Measurements from ENCODE around the gene TBC1D22A.

The TBC1D22A gene

GRCh38 chr22:47171441-47172221 lies 409.2 kb downstream of the TBC1D22A start:
- H3K9me3 ChIP-seq (ENCODE audit: severe bottlenecking), result no peaks in the 10 kb centered on the region

GRCh38 chr22:47172771-47173534 lies 410.5 kb downstream of the TBC1D22A start:
- no peaks in the 10 kb centered on the region for H3K27me3 ChIP-seq (ENCODE audit: insufficient read depth, low read depth, severe bottlenecking)
- DNase-seq, result peak; percentile 5
- no peaks in the 10 kb centered on the region for H3K9me3 ChIP-seq (ENCODE audit: severe bottlenecking)
- no peak overlapping the region for H3K4me3 ChIP-seq (ENCODE audit: low read depth, low read length)
- no peaks in the 10 kb centered on the region; the same call in 1 of the 2 replicates for H3K36me3 ChIP-seq
- no peak for TF ChIP-seq CTCF (IDR thresholded peaks at IDR 0.05; ENCODE audit: low read depth, low read length)
- no peak overlapping the region for H3K27ac ChIP-seq

More at GRCh38 chr22:47171441-47172221, 409.2 kb downstream of the TBC1D22A start:
- Histone ChIP-seq H3K27me3 (ENCODE audit: insufficient read depth, low read depth, severe bottlenecking) (no peaks in the 10 kb centered on the region), H3K4me3 (ENCODE audit: low read depth, low read length) (no peak overlapping the region), H3K36me3 (no peaks in the 10 kb centered on the region; the same call in 1 of the 2 replicates), H3K27ac (no peak overlapping the region)
- no peak for TF ChIP-seq CTCF (IDR thresholded peaks at IDR 0.05; ENCODE audit: low read depth, low read length)
- DNase-seq, result peak; percentile 4

- DNase-seq, result peak; percentile 2
- no peaks in the 10 kb centered on the region for H3K27me3 ChIP-seq (ENCODE audit: insufficient read depth, low read depth, severe bottlenecking)
- H3K27ac ChIP-seq, result no peak overlapping the region
- H3K36me3 ChIP-seq, result no peaks in the 10 kb centered on the region; the same call in 1 of the 2 replicates
- no peak for TF ChIP-seq CTCF (IDR thresholded peaks at IDR 0.05; ENCODE audit: low read depth, low read length)
- no peaks in the 10 kb centered on the region for H3K9me3 ChIP-seq (ENCODE audit: severe bottlenecking)
- no peak overlapping the region for H3K4me3 ChIP-seq (ENCODE audit: low read depth, low read length)
These were observed 411.1 kb downstream of the TBC1D22A start for GRCh38 chr22:47173535-47174021.

- DNase-seq, result peak; percentile 2
- Histone ChIP-seq H3K36me3 (no peaks in the 10 kb centered on the region; the same call in 1 of the 2 replicates), H3K27ac (no peak overlapping the region), H3K9me3 (ENCODE audit: severe bottlenecking) (no peaks in the 10 kb centered on the region), H3K4me3 (ENCODE audit: low read depth, low read length) (no peak overlapping the region), H3K27me3 (ENCODE audit: insufficient read depth, low read depth, severe bottlenecking) (no peaks in the 10 kb centered on the region)
- TF ChIP-seq CTCF (IDR thresholded peaks at IDR 0.05; ENCODE audit: low read depth, low read length), result no peak
These were observed 411.6 kb downstream of the TBC1D22A start for GRCh38 chr22:47174096-47174495.

- DNase-seq, result peak; percentile 2
- Histone ChIP-seq H3K9me3 (ENCODE audit: severe bottlenecking) (no peaks in the 10 kb centered on the region), H3K36me3 (no peaks in the 10 kb centered on the region; the same call in 1 of the 2 replicates), H3K4me3 (ENCODE audit: low read depth, low read length) (no peak overlapping the region), H3K27me3 (ENCODE audit: insufficient read depth, low read depth, severe bottlenecking) (no peaks in the 10 kb centered on the region), H3K27ac (no peak overlapping the region)
- TF ChIP-seq CTCF (IDR thresholded peaks at IDR 0.05; ENCODE audit: low read depth, low read length), result no peak
These were observed 412.2 kb downstream of the TBC1D22A start for GRCh38 chr22:47174671-47175112.
